ENCODE data around the gene C1orf53. TPM values are rescaled to one million over a fixed set of nuclear protein-coding genes. Genes with fewer than 3 reads are reported as not detected.

The C1orf53 gene
- total and polyA plus RNA-seq, 9 of the 15 experiments (the other 6 are each of a cell fraction or from before 2014, with no cell fraction given) = 0.31 to 3.2 (median 2.3) TPM

- no peak for TF ChIP-seq ZNF274 (IDR thresholded peaks at IDR 0.05; ENCODE audit: borderline replicate concordance, low read depth, low read length)
- TF ChIP-seq NFE2L1 (tag; IDR thresholded peaks at IDR 0.05; ENCODE audit: borderline replicate concordance, low read depth) = no peak
- no peak for TF ChIP-seq CREB1 (IDR thresholded peaks at IDR 0.05)
- no peak for TF ChIP-seq CREB1 (CRISPR knock-in tag; IDR thresholded peaks at IDR 0.05)
- no peak for TF ChIP-seq MITF (IDR thresholded peaks at IDR 0.05)
- no peak for TF ChIP-seq BRD9 (IDR thresholded peaks at IDR 0.05; ENCODE audit: low read depth, partially characterized antibody)
Measured at GRCh38 chr1:197924516-197925123, 22.2 kb downstream of the C1orf53 start (continued).

GRCh38 chr1:197927908-197928665 is 25.7 kb downstream of the C1orf53 start:
- Histone ChIP-seq H3K4me2 (ENCODE audit: insufficient read depth, low read length) (no peak overlapping the region), H3K27ac (ENCODE audit: extremely low read depth, low read depth, low read length) (no peak overlapping the region), H3K9me1 (ENCODE audit: control insufficient read depth, insufficient read depth, low read length) (no peaks in the 10 kb centered on the region), H4K20me1 (replicated peaks; ENCODE audit: control insufficient read depth, insufficient read depth, low read length) (no peaks in the 10 kb centered on the region), H3K36me3 (ENCODE audit: control insufficient read depth, insufficient read depth, low read length) (no peaks in the 10 kb centered on the region), H3K4me3 (no peak overlapping the region), H3K9me3 (replicated peaks; ENCODE audit: control insufficient read depth, insufficient read depth, low read depth, low read length) (no peaks in the 10 kb centered on the region), H2AFZ (ENCODE audit: low read depth, low read length) (peak overlapping the region; percentile 77), H3K4me1 (replicated peaks in 1 of 2; ENCODE audit: control insufficient read depth in 2 of 2, insufficient read depth in 2 of 2, low read length in 2 of 2) (peaks cover 0 to 3% of the 10 kb centered on the region in 2 experiments; a peak in 1 of 5 replicates), H3K79me2 (ENCODE audit: control insufficient read depth, insufficient read depth, low read length) (no peaks in the 10 kb centered on the region), H3K9ac (ENCODE audit: insufficient read depth in 1 of 2, low read depth in 2 of 2, low read length in 2 of 2) (0 out of 4 replicates have a peak overlapping the region, but pooled peaks of 1 of the 2 experiments have one; percentile 28), H3K27me3 (ENCODE audit: control insufficient read depth in 2 of 2, insufficient read depth in 2 of 2, low read length in 2 of 2) (peaks cover 0 to under 1% of the 10 kb centered on the region in 2 experiments; a peak in 1 of 5 replicates)
- DNase-seq (ENCODE audit: extremely low read depth in 1 of 4, low spot score in 3 of 4) (no peak), FAIRE-seq (peak; percentile 15), ATAC-seq (no peak; the same call in 2 of the 3 replicates)
- 81% methylated on average over 8 of the region's 8 CpGs for WGBS (ENCODE audit: insufficient coverage, low coverage, missing lambda C conversion rate)
- ChIA-PET POLR2A (interaction anchor here (1.0 to 1.4 kb wide), 2 partner anchors 10 to 25 kb away, joined by 3 to 5 read pairs; partner anchors contain the start of gene C1orf53), CTCF (ENCODE audit: low intra/inter-chr PET ratio) (no interaction called here)
- in situ Hi-C loops (cut with MboI) (no loop called here), intact Hi-C loops (cut with micrococcal nuclease) (loop anchor here (10.0 kb wide), 2 partner anchors 427 to 593 kb away; no protein-coding TSS in a partner anchor)
- TSS peak; percentile 36 for BruUV-seq (replicated peaks)
- TF ChIP-seq GMEB1 (CRISPR knock-in tag; IDR thresholded peaks at IDR 0.05) = 0 out of 2 replicates have a peak, but pooled peaks have one; percentile 12
- TF ChIP-seq ZNF717 (CRISPR knock-in tag; IDR thresholded peaks at IDR 0.05) = no peak
- TF ChIP-seq POLR2H (tag; IDR thresholded peaks at IDR 0.05; ENCODE audit: low read depth) = no peak
- TF ChIP-seq ARID3A (IDR thresholded peaks at IDR 0.05; ENCODE audit: borderline replicate concordance, low read depth, low read length) = 0 out of 2 replicates have a peak, but pooled peaks have one; percentile 2
- no peak for TF ChIP-seq BDP1 (IDR thresholded peaks at IDR 0.05; ENCODE audit: insufficient read depth, insufficient read length)
